ENCODE data around the gene KCNK3.

GRCh38 chr2:26692279-26692896 lies at the start of gene KCNK3:
- TF ChIP-seq, protein P1, sequence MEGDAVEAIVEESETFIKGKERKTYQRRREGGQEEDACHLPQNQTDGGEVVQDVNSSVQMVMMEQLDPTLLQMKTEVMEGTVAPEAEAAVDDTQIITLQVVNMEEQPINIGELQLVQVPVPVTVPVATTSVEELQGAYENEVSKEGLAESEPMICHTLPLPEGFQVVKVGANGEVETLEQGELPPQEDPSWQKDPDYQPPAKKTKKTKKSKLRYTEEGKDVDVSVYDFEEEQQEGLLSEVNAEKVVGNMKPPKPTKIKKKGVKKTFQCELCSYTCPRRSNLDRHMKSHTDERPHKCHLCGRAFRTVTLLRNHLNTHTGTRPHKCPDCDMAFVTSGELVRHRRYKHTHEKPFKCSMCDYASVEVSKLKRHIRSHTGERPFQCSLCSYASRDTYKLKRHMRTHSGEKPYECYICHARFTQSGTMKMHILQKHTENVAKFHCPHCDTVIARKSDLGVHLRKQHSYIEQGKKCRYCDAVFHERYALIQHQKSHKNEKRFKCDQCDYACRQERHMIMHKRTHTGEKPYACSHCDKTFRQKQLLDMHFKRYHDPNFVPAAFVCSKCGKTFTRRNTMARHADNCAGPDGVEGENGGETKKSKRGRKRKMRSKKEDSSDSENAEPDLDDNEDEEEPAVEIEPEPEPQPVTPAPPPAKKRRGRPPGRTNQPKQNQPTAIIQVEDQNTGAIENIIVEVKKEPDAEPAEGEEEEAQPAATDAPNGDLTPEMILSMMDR (IDR thresholded peaks at IDR 0.05): no peak
- TF ChIP-seq RAD21 (IDR thresholded peaks at IDR 0.05; ENCODE audit: low read length) (no peak), RXRA (IDR thresholded peaks at IDR 0.05; ENCODE audit: borderline replicate concordance, low read depth) (no peak)

Measured in SK-N-SH (cell line).